Heart left ventricle (tissue), 16 donors: ENCODE data around the gene TMTC2. TPM values are rescaled to one million over a fixed set of nuclear protein-coding genes. Genes with fewer than 3 reads are reported as not detected.

Source experiments
- ATAC-seq, 4 donors: fragments of 200-7000 bp; cut with Tn5 transposase; one replicate each; pipeline ENCODE4 v1.9.1; 2020 to 2022; ENCODE audit warnings: moderate library complexity in 4 of 4, mild to moderate bottlenecking in 3 of 4, moderate number of reproducible peaks in 1 of 4
- DNase-seq, 5 donors: peaks; one replicate each; pipeline ENCODE4 v3.0.0-alpha.2; 2020
- H3K27ac ChIP-seq, 12 donors: fragments of 200-600 bp; sonication (generic) in 4 of 12; one replicate each; pipeline versions ENCODE4 v1.5.0 to v1.8.0; 2016 to 2022; ENCODE audit warnings: mild to moderate bottlenecking in 2 of 12
- H3K27me3 ChIP-seq, 9 donors: fragments of 200-600 bp; sonication (generic) in 2 of 9; one replicate each; pipeline versions ENCODE4 v1.5.1 to v1.8.0; 2016 to 2022; ENCODE audit warnings: mild to moderate bottlenecking in 3 of 9
- H3K36me3 ChIP-seq, 9 donors: fragments of 200-600 bp; sonication (generic) in 2 of 9; one replicate each; pipeline versions ENCODE4 v1.5.0 to v1.8.0; 2018 to 2022; ENCODE audit warnings: mild to moderate bottlenecking in 2 of 9
- H3K4me1 ChIP-seq, 12 donors: fragments of 200-600 bp; sonication (generic) in 4 of 12; one replicate each; pipeline versions ENCODE4 v1.5.0 to v1.8.0; 2016 to 2022; ENCODE audit warnings: mild to moderate bottlenecking in 3 of 12
- H3K4me3 ChIP-seq, 12 donors: fragments of 200-600 bp; sonication (generic) in 4 of 12; one replicate each; pipeline versions ENCODE4 v1.5.0 to v1.8.0; 2017 to 2022; ENCODE audit warnings: mild to moderate bottlenecking in 9 of 12, moderate library complexity in 4 of 12
- H3K9me3 ChIP-seq, 12 donors: fragments of 200-600 bp; sonication (generic) in 4 of 12; one replicate each; pipeline versions ENCODE4 v1.5.0 to v1.8.0; 2016 to 2022; ENCODE audit warnings: mild to moderate bottlenecking in 1 of 12
- POLR2A ChIP-seq, 2 donors: fragments of 450-650 bp; IDR thresholded peaks; one replicate each; pipeline ENCODE4 v1.6.1; 2017; ENCODE audit warnings: antibody characterized with exemption in 2 of 2, mild to moderate bottlenecking in 2 of 2, moderate library complexity in 2 of 2
- WGBS, 4 donors: extraction: QIAGEN DNeasy Blood & Tissue Kit in 2 of 4; methylation state at CpG; one replicate each; pipeline versions ENCODE4 v1.1.5 to v1.1.7; 2013 to 2018; 5-methylcytosine and 5-hydroxymethylcytosine counted together
- intact Hi-C, 10 donors: fragments of 100-400 bp; cut with DNase I; formaldehyde crosslinking; loops; one replicate each; pipeline versions ENCODE4 v1.11.1 to v1.14.2; 2022
- polyA plus RNA-seq, 2 donors: library from polyadenylated mRNA; stranded (reverse); fragments of 200-250 nt; gene quantifications; one replicate each; pipeline ENCODE4 v1.2.3, GENCODE V29; 2013
- total RNA-seq, 9 donors: library from RNA; depleted of rRNA in 2 of 9; stranded (reverse); fragments of >200 nt in 2 of 9; fragmentation: NEBNext Ultra II Directional in 3 of 9; extraction: Animal tissue kit (Norgen Biotek cat#: 25700) in 3 of 9; gene quantifications; one replicate each; pipeline versions ENCODE4 v1.1.0 to v1.2.4, GENCODE V29; 2016 to 2023
- TF ChIP-seq, protein P1 (sequence below), 12 donors: fragments of 200-600 bp; sonication (generic) in 4 of 12; IDR thresholded peaks; one replicate each; pipeline versions ENCODE4 v1.5.0 to v1.8.0; 2018 to 2022; ENCODE audit warnings: antibody characterized with exemption in 12 of 12, mild to moderate bottlenecking in 5 of 12
- donor health status: ischemic (EF 13 %, LVEDD 7.1; RV severe dilation, severe dysfunction).
- donor health status: healthy with polysubstance abuse.
- donor health status: DM: no; HTN: yes; CAD: no.
- donor health status: DM: no; HTN: no; CAD: no.
- donor health status: ischemic (EF 25% LVEDD 6.9; RV normal size, moderate dysfunction).
- donor health status: ischemic (EF 25% LVEDD 5.7; RV mildly dilated, moderate dysfunction).
- donor health status: healthy.
- donor health status: DM: yes; HTN: yes; CAD: no.
- donor health status: ischemic (EF 35%, LVEDD 5.7; RV mildly dilated, moderate dysfunction).
- donor health status: nonischemic (EF 11% LVEDD 7.7; RV severe dilation, severe dysfunction).
- donor health status: DM: yes; HTN: yes; CAD: no.
- donor health status: PGD.
- donor health status: ischemic (EF 29% LVEDD 5.4; RV normal size, mild dysfunction).
- donor health status: nonischemic (EF 23%, LVEDD 6.1; RV moderate dilation, normal function).

The TMTC2 gene
- total and polyA plus RNA-seq, 11 donors = 1.1 to 5.7 (median 3.3) TPM

GRCh38 chr12:82874945-82875344, 188.2 kb downstream of the TMTC2 start:
- peaks cover 0 to 9% (median 0%) of the 10 kb centered on the region in 12 donors for H3K4me1 ChIP-seq
- H3K27ac ChIP-seq = no peak overlapping the region
- DNase-seq (no peak), ATAC-seq (no peak)
- WGBS, 4 donors = 75 to 88% (median 87%) methylated on average over 1 of the region's 1 CpG
- H3K36me3 ChIP-seq = no peaks in the 10 kb centered on the region
- H3K27me3 ChIP-seq = no peaks in the 10 kb centered on the region
- intact Hi-C loops = no loop called here
- H3K4me3 ChIP-seq = no peak overlapping the region
- H3K9me3 ChIP-seq = no peaks in the 10 kb centered on the region
- TF ChIP-seq, protein P1, sequence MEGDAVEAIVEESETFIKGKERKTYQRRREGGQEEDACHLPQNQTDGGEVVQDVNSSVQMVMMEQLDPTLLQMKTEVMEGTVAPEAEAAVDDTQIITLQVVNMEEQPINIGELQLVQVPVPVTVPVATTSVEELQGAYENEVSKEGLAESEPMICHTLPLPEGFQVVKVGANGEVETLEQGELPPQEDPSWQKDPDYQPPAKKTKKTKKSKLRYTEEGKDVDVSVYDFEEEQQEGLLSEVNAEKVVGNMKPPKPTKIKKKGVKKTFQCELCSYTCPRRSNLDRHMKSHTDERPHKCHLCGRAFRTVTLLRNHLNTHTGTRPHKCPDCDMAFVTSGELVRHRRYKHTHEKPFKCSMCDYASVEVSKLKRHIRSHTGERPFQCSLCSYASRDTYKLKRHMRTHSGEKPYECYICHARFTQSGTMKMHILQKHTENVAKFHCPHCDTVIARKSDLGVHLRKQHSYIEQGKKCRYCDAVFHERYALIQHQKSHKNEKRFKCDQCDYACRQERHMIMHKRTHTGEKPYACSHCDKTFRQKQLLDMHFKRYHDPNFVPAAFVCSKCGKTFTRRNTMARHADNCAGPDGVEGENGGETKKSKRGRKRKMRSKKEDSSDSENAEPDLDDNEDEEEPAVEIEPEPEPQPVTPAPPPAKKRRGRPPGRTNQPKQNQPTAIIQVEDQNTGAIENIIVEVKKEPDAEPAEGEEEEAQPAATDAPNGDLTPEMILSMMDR (IDR thresholded peaks at IDR 0.05) = no peak
- no peak for TF ChIP-seq POLR2A (IDR thresholded peaks at IDR 0.05)

DNA sequence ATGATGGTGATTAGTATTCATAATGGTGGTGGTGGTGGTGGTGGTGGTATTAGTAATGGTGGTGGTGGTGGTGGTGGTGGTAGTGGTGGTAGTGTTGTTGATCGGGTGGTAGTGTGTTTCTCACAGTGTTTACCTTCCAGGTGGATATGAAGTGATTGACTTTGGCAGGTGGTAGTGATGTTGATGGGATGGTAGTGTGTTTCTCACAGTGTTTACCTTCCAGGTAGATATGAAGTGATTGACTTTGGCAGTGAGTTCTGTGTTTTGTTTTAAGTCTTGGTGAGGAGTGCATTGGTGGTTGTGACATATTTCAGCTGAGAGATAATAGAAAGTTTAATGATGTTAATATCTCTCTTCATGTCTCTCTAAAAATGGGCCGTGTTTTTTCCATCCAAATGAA, 189.4 kb downstream of the TMTC2 start:
- intact Hi-C loops = no loop called here
- ATAC-seq (no peak), DNase-seq (no peak)
- no peak overlapping the region for H3K27ac ChIP-seq
- peaks cover 0 to 9% (median 0%) of the 10 kb centered on the region in 12 donors for H3K4me1 ChIP-seq
- TF ChIP-seq, protein P1 (IDR thresholded peaks at IDR 0.05) = no peak
- no peak for TF ChIP-seq POLR2A (IDR thresholded peaks at IDR 0.05)
- 94 to 100% (median 97%) methylated on average over 2 of the region's 2 CpGs for WGBS, 4 donors
- H3K9me3 ChIP-seq = no peaks in the 10 kb centered on the region
- no peaks in the 10 kb centered on the region for H3K27me3 ChIP-seq
- no peak overlapping the region for H3K4me3 ChIP-seq
- H3K36me3 ChIP-seq = no peaks in the 10 kb centered on the region

GRCh38 chr12:82877963-82878362, 191.3 kb downstream of the TMTC2 start:
- intact Hi-C loops = no loop called here
- no peaks in the 10 kb centered on the region for H3K36me3 ChIP-seq
- no peak for ATAC-seq
- no peak for TF ChIP-seq POLR2A (IDR thresholded peaks at IDR 0.05)
- TF ChIP-seq, protein P1 (IDR thresholded peaks at IDR 0.05) = no peak
- no peak overlapping the region for H3K27ac ChIP-seq
- peaks cover 0 to 9% (median 0%) of the 10 kb centered on the region in 12 donors for H3K4me1 ChIP-seq
- WGBS, 4 donors = 96 to 98% (median 97%) methylated on average over 1 of the region's 1 CpG
- no peak for DNase-seq
- no peaks in the 10 kb centered on the region for H3K27me3 ChIP-seq
- no peaks in the 10 kb centered on the region for H3K9me3 ChIP-seq
- no peak overlapping the region for H3K4me3 ChIP-seq

- Histone ChIP-seq H3K4me3 (no peak overlapping the region), H3K36me3 (no peaks in the 10 kb centered on the region), H3K4me1 (peaks cover 0 to 9% (median 0%) of the 10 kb centered on the region in 12 donors), H3K27ac (no peak overlapping the region), H3K27me3 (no peaks in the 10 kb centered on the region), H3K9me3 (no peaks in the 10 kb centered on the region)
- TF ChIP-seq POLR2A (IDR thresholded peaks at IDR 0.05) = no peak
- TF ChIP-seq, protein P1 (IDR thresholded peaks at IDR 0.05) = no peak
- intact Hi-C loops = no loop called here
- ATAC-seq (no peak), DNase-seq (no peak)
- WGBS, 4 donors = 32 to 41% (median 37%) methylated on average over 5 of the region's 5 CpGs
Measured at GRCh38 chr12:82880442-82880901, 193.8 kb downstream of the TMTC2 start.
